ENCODE results near the gene KRTAP1-3.
"Not testable (repeated sequence)": the region's sequence is repeated elsewhere in the genome, so short reads cannot be mapped to it uniquely, and the experiment has no call there.

KRTAP1-3 gene

GRCh38 chr17:41009936-41010335, 24.7 kb downstream of the KRTAP1-3 start:
- DNase-seq (ENCODE audit: low spot score): no peak

- DNase-seq (ENCODE audit: low spot score): no peak
These were observed 25.3 kb downstream of the KRTAP1-3 start for GRCh38 chr17:41009301-41009760.

GRCh38 chr17:41008811-41009210, 25.9 kb downstream of the KRTAP1-3 start, which contains the start of gene KRTAP3-1:
KRTAP3-1 (minus strand) TSS chr17:41009128; CDS start chr17:41009074, 54 bp downstream.
- no peak for DNase-seq (ENCODE audit: low spot score)

- no peak for DNase-seq (ENCODE audit: low spot score)
These were observed 30.3 kb downstream of the KRTAP1-3 start for GRCh38 chr17:41004397-41004796.

GRCh38 chr17:41003926-41004325, 30.7 kb downstream of the KRTAP1-3 start:
- DNase-seq (ENCODE audit: low spot score): no peak

- DNase-seq (ENCODE audit: low spot score): no peak
These were observed 31.9 kb downstream of the KRTAP1-3 start for GRCh38 chr17:41002814-41003213.

- DNase-seq (ENCODE audit: low spot score): no peak
These were observed 32.9 kb downstream of the KRTAP1-3 start for GRCh38 chr17:41001795-41002194.

- DNase-seq (ENCODE audit: low spot score): not testable (repeated sequence)
These were observed 35.1 kb downstream of the KRTAP1-3 start, which contains the start of gene KRTAP3-2 for GRCh38 chr17:40999563-40999962. KRTAP3-2 (minus strand) TSS chr17:40999906; CDS start chr17:40999853, 53 bp downstream.

GRCh38 chr17:40997361-40997760, 37.3 kb downstream of the KRTAP1-3 start:
- no peak for DNase-seq (ENCODE audit: low spot score)

- DNase-seq (ENCODE audit: low spot score): no peak
These were observed 37.8 kb downstream of the KRTAP1-3 start for GRCh38 chr17:40996829-40997228.

GRCh38 chr17:40995116-40995515, 39.6 kb downstream of the KRTAP1-3 start:
- no peak for DNase-seq (ENCODE audit: low spot score)

- no peak for DNase-seq (ENCODE audit: low spot score)
These were observed 40.8 kb downstream of the KRTAP1-3 start, which contains the start of gene KRTAP3-3 for GRCh38 chr17:40993839-40994238. KRTAP3-3 (minus strand) TSS chr17:40994164; CDS start chr17:40994097, 67 bp downstream.

GRCh38 chr17:40993084-40993483, 41.6 kb downstream of the KRTAP1-3 start:
- no peak for DNase-seq (ENCODE audit: low spot score)

- DNase-seq (ENCODE audit: low spot score): no peak
These were observed 42.0 kb downstream of the KRTAP1-3 start for GRCh38 chr17:40992666-40993065.

GRCh38 chr17:40986920-40987319, 47.8 kb downstream of the KRTAP1-3 start:
- DNase-seq (ENCODE audit: low spot score): no peak

- DNase-seq (ENCODE audit: low spot score): no peak
These were observed 50.4 kb downstream of the KRTAP1-3 start, which contains the start of gene KRT40 for GRCh38 chr17:40984226-40984625. KRT40 (minus strand) TSS chr17:40984326; CDS start chr17:40984273, 53 bp downstream.

Measured in CD4-positive, alpha-beta T cell treated with Interleukin-15 for 4 hours (primary cell).